H9 (cell line): Measurements from ENCODE around the gene SBF1. TPM values are rescaled to one million over a fixed set of nuclear protein-coding genes. Genes with fewer than 3 reads are reported as not detected.

ENCODE experiments used
- DNase-seq: peaks from one replicate; pipeline ENCODE4 v3.0.0-alpha.2; 2017
- H2AFZ ChIP-seq: one replicate; pipeline ENCODE4 v1.6.1; 2013; ENCODE audit warnings: mild to moderate bottlenecking, low read length, control low read depth, moderate library complexity
- H2AK5ac ChIP-seq: 2 replicates; pipeline ENCODE4 v1.6.1; 2013; ENCODE audit warnings: low read length, control low read depth, mixed read lengths; ENCODE audit not compliant: insufficient read length
- H2BK120ac ChIP-seq: one replicate; pipeline ENCODE4 v1.6.1; 2013; ENCODE audit warnings: low read depth, mild to moderate bottlenecking, low read length, control low read depth, inconsistent platforms; ENCODE audit not compliant: poor library complexity, severe bottlenecking
- H2BK12ac ChIP-seq: 2 replicates; pipeline ENCODE4 v1.6.1; 2013; ENCODE audit warnings: low read length, control low read depth, mixed read lengths, low read depth; ENCODE audit not compliant: insufficient read length
- H2BK15ac ChIP-seq: 2 replicates; pipeline ENCODE4 v1.6.1; 2013; ENCODE audit warnings: low read depth, low read length, control low read depth
- H2BK20ac ChIP-seq: one replicate; pipeline ENCODE4 v1.6.1; 2013; ENCODE audit warnings: low read depth, mild to moderate bottlenecking, low read length, control low read depth, inconsistent platforms; ENCODE audit not compliant: poor library complexity, severe bottlenecking
- H2BK5ac ChIP-seq: 2 replicates; pipeline ENCODE4 v1.6.1; 2013; ENCODE audit warnings: low read length, control low read depth, mixed read lengths; ENCODE audit not compliant: insufficient read length
- H3K14ac ChIP-seq: 2 replicates; pipeline ENCODE4 v1.6.1; 2013; ENCODE audit warnings: low read length, control low read depth; ENCODE audit not compliant: insufficient read depth
- H3K18ac ChIP-seq: 2 replicates; pipeline ENCODE4 v1.6.1; 2013; ENCODE audit warnings: low read depth, mild to moderate bottlenecking, mixed read lengths, low read length, control low read depth; ENCODE audit not compliant: insufficient read length
- H3K23ac ChIP-seq: 2 replicates; pipeline ENCODE4 v1.6.1; 2013; ENCODE audit warnings: low read length, control low read depth, mixed read lengths, low read depth; ENCODE audit not compliant: insufficient read length
- H3K23me2 ChIP-seq: 2 replicates; pipeline ENCODE4 v1.6.1; 2013; ENCODE audit warnings: low read depth, mild to moderate bottlenecking, mixed read lengths, low read length, control low read depth; ENCODE audit not compliant: insufficient read length, poor library complexity, severe bottlenecking
- H3K27ac ChIP-seq: 2 replicates; pipeline ENCODE4 v1.5.1; 2013; ENCODE audit warnings: low read length, control low read depth, mixed read lengths, low read depth; ENCODE audit not compliant: insufficient read length
- H3K27me3 ChIP-seq: 2 replicates; pipeline ENCODE4 v1.6.1; 2013; ENCODE audit warnings: low read length, control low read depth, inconsistent platforms; ENCODE audit not compliant: insufficient read depth
- H3K4ac ChIP-seq: 2 replicates; pipeline ENCODE4 v1.6.1; 2013; ENCODE audit warnings: low read depth, mild to moderate bottlenecking, control low read depth, inconsistent platforms, low read length, moderate library complexity
- H3K4me1 ChIP-seq: 2 replicates; pipeline ENCODE4 v1.6.1; 2013; ENCODE audit warnings: low read length, control low read depth, inconsistent platforms; ENCODE audit not compliant: insufficient read depth
- H3K4me2 ChIP-seq: 2 replicates; pipeline ENCODE4 v1.6.1; 2013; ENCODE audit warnings: low read length, control low read depth, mixed read lengths; ENCODE audit not compliant: insufficient read length, insufficient read depth
- H3K56ac ChIP-seq: 2 replicates; pipeline ENCODE4 v1.6.1; 2013; ENCODE audit warnings: low read depth, mild to moderate bottlenecking, mixed read lengths, low read length, control low read depth; ENCODE audit not compliant: insufficient read length
- H3K79me1 ChIP-seq: 2 replicates; pipeline ENCODE4 v1.6.1; 2013; ENCODE audit warnings: low read depth, mild to moderate bottlenecking, moderate library complexity, low read length, control low read depth, inconsistent platforms; ENCODE audit not compliant: insufficient read depth, poor library complexity, severe bottlenecking
- H3K79me2 ChIP-seq: 2 replicates; pipeline ENCODE4 v1.6.1; 2013; ENCODE audit warnings: low read length, control low read depth, inconsistent platforms; ENCODE audit not compliant: insufficient read depth
- H3K9ac ChIP-seq: 2 replicates; pipeline ENCODE4 v1.6.1; 2013; ENCODE audit warnings: low read length, control low read depth, mixed read lengths; ENCODE audit not compliant: insufficient read length; ENCODE audit errors: extremely low read depth
- H3K9me3 ChIP-seq: one replicate; pipeline ENCODE4 v1.6.1; 2013; ENCODE audit warnings: low read depth, low read length, inconsistent platforms; ENCODE audit not compliant: control insufficient read depth
- H3T11ph ChIP-seq: one replicate; pipeline ENCODE4 v1.6.1; 2013; ENCODE audit warnings: mild to moderate bottlenecking, low read length, control low read depth, inconsistent platforms
- H4K20me1 ChIP-seq: one replicate; pipeline ENCODE4 v1.6.1; 2013; ENCODE audit not compliant: control insufficient read depth, insufficient read length, insufficient read depth
- H4K5ac ChIP-seq: 2 replicates; pipeline ENCODE4 v1.6.1; 2013; ENCODE audit warnings: low read depth, mild to moderate bottlenecking, mixed read lengths, low read length, control low read depth; ENCODE audit not compliant: insufficient read length
- H4K8ac ChIP-seq: replicated peaks from 2 replicates; pipeline ENCODE4 v1.6.1; 2013; ENCODE audit warnings: low read length, control low read depth, mixed read lengths, low read depth; ENCODE audit not compliant: insufficient read length
- H4K91ac ChIP-seq: 2 replicates; pipeline ENCODE4 v1.6.1; 2013; ENCODE audit warnings: low read depth, mild to moderate bottlenecking, moderate library complexity, mixed read lengths, low read length, control low read depth; ENCODE audit not compliant: insufficient read length
- H3K27ac Mint-ChIP-seq, 3 experiments: 2 replicates in 2 of 3; 3 replicates in 1 of 3; pipeline ENCODE4 v1.8.0; 2020 to 2021; ENCODE audit warnings: mixed read lengths in 3 of 3, mild to moderate bottlenecking in 1 of 3, moderate library complexity in 1 of 3
- H3K27me3 Mint-ChIP-seq: 2 replicates; pipeline ENCODE4 v1.8.0; 2021; ENCODE audit warnings: low read depth, mild to moderate bottlenecking, moderate library complexity, mixed read lengths
- H3K36me3 Mint-ChIP-seq, 3 experiments: 2 replicates in 2 of 3; 3 replicates in 1 of 3; pipeline ENCODE4 v1.8.0; 2020 to 2021; ENCODE audit warnings: low read depth in 3 of 3, mixed read lengths in 3 of 3; ENCODE audit not compliant: insufficient read depth in 1 of 3
- H3K4me1 Mint-ChIP-seq, 2 experiments: 2 replicates each; pipeline ENCODE4 v1.8.0; 2020; ENCODE audit warnings: mixed read lengths in 2 of 2
- H3K4me3 Mint-ChIP-seq, 2 experiments: 2 replicates in 1 of 2; 3 replicates in 1 of 2; pipeline ENCODE4 v1.8.0; 2020 to 2021; ENCODE audit warnings: mild to moderate bottlenecking in 2 of 2, mixed read lengths in 2 of 2, moderate library complexity in 1 of 2
- H3K9me3 Mint-ChIP-seq, 2 experiments: 2 replicates in 1 of 2; 3 replicates in 1 of 2; pipeline ENCODE4 v1.8.0; 2020; ENCODE audit warnings: mild to moderate bottlenecking in 2 of 2, mixed read lengths in 2 of 2, moderate library complexity in 1 of 2
- CTCF ChIP-seq: fragments of 200-600 bp; sonication (generic); conservative IDR thresholded peaks from 3 replicates; pipeline ENCODE4 v1.8.0; 2021; ENCODE audit warnings: antibody characterized with exemption, mild to moderate bottlenecking
- WGBS: extraction: QIAGEN DNeasy Blood & Tissue Kit; methylation state at CpG from one replicate; pipeline ENCODE4 v1.1.7; 2013; ENCODE audit warnings: missing lambda C conversion rate, low lambda C conversion rate, mixed read lengths; ENCODE audit not compliant: insufficient read length; ENCODE audit errors: extremely low coverage; 5-methylcytosine and 5-hydroxymethylcytosine counted together
- total RNA-seq: library from RNA; stranded (reverse); gene quantifications from 2 replicates; pipeline ENCODE4 v1.2.1, GENCODE V29; 2021

The SBF1 gene
- total RNA-seq, 1 experiment from 2014 or later, result 69.8 TPM

GRCh38 chr22:50454556-50455075, 20.2 kb downstream of the SBF1 start:
- H3K9ac ChIP-seq, result no peak overlapping the region
- no peak overlapping the region for H3K18ac ChIP-seq
- H3K27ac Mint-ChIP-seq, result no peak overlapping the region; a peak in 1 of 7 replicates
- H2AFZ ChIP-seq, result no peak overlapping the region
- H3K23me2 ChIP-seq, result no peaks in the 10 kb centered on the region
- no peak overlapping the region for H3K56ac ChIP-seq
- H2BK15ac ChIP-seq, result no peak overlapping the region
- H3K79me1 ChIP-seq, result no peaks in the 10 kb centered on the region
- no peak overlapping the region for H3K4me3 Mint-ChIP-seq
- H2BK120ac ChIP-seq, result no peak overlapping the region
- no peak overlapping the region for H3K4ac ChIP-seq
- H4K5ac ChIP-seq, result no peak overlapping the region
- H3K27me3 ChIP-seq, result no peaks in the 10 kb centered on the region
- no peak overlapping the region for H3K14ac ChIP-seq
- no peak overlapping the region for H3K27ac ChIP-seq
- H2BK12ac ChIP-seq, result no peak overlapping the region
- WGBS, result no CpG with 5 or more reads among the region's 27 CpGs
- H3K79me2 ChIP-seq, result no peaks in the 10 kb centered on the region
- peaks cover 5% of the 10 kb centered on the region for H4K20me1 ChIP-seq
- no peak for TF ChIP-seq CTCF
- H2BK5ac ChIP-seq, result no peak overlapping the region
- H3K4me1 Mint-ChIP-seq, result no peaks in the 10 kb centered on the region
- H3K9me3 ChIP-seq, result no peaks in the 10 kb centered on the region
- H2BK20ac ChIP-seq, result no peak overlapping the region
- H2AK5ac ChIP-seq, result no peak overlapping the region
- H3K36me3 Mint-ChIP-seq, result peaks cover 25 to 71% (median 70%) of the 10 kb centered on the region in 3 experiments; a peak in 6 of 7 replicates
- H3T11ph ChIP-seq, result no peak overlapping the region
- DNase-seq, result no peak
- H4K91ac ChIP-seq, result no peak overlapping the region
- no peaks in the 10 kb centered on the region; a peak in 1 of 5 replicates for H3K9me3 Mint-ChIP-seq
- no peak overlapping the region for H4K8ac ChIP-seq
- H3K4me2 ChIP-seq, result no peak overlapping the region
- no peak overlapping the region for H3K23ac ChIP-seq
- no peaks in the 10 kb centered on the region for H3K27me3 Mint-ChIP-seq
- H3K4me1 ChIP-seq, result no peaks in the 10 kb centered on the region
